ENCODE measurements around the gene AGXT. TPM values are rescaled to one million over a fixed set of nuclear protein-coding genes. Genes with fewer than 3 reads are reported as not detected.

The AGXT gene
- total RNA-seq, 2 donors from 2014 or later, result not detected

DNA sequence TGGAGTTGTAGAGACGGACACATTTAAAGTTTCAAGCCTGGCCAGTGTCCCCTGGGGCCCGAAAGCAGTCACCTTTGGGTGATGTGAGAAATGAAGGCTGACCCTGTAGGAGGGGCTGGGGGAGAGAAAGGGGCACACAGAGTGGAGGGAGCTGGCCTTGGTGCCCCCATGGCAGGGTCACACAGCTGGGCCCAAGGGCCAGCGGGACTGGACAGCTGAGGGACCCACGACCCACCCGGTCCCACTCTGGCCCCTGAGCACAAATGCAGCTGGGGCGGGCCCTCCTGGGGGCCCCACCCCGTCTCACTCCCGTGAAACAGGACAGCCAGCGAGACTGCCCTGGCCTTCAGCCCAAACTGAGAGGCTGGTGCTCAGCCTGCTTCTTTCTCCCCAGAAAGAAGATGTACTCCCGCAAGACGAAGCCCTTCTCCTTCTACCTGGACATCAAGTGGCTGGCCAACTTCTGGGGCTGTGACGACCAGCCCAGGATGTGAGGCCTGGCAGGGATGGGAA lies 6.1 kb downstream of the AGXT start:
- H3K9me3 Mint-ChIP-seq, result no peaks in the 10 kb centered on the region
- DNase-seq (ENCODE audit: low spot score in 2 of 2), result peak in 1 of 2 donors; percentile 34
- H3K36me3 Mint-ChIP-seq, result no peaks in the 10 kb centered on the region
- ATAC-seq, result no peak
- no peak overlapping the region for H3K27ac Mint-ChIP-seq

DNA sequence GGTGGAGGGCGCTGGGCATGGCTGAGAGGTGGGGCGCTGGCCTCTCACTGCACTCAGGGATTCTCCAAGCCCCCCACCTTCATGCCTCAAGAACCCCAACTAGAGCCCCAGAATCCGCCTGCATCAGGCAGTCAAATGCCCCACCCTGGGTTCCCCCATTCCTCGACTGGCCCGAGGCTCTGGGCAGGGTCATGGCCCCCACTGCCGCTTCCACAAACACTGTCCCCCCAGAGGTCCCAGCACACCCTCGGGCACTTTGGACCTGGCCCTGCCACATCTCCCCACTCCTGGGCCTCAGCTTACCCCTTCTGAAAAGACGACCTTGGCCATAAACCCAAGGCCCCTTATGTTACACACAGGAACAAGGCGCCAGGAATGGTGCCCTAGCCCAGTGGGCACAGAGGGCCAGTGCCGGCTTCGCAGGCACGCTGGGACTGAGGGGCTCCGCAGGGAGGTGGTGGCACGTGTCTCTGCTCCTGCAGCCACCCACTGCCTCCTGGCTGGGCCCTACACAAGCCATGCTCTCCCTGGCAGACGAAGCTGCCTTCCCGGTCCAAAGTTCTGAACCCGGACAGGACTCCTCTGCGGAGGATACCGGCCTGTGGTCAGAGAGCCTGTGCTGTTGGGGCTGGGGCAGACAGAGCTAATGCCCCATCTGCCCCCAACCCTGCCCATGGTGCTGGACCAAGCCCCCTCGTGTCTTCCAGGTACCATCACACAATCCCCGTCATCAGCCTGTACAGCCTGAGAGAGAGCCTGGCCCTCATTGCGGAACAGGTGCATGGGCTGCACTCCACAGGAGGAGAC lies 6.8 kb downstream of the AGXT start:
- Mint-ChIP-seq H3K36me3 (no peaks in the 10 kb centered on the region), H3K27ac (no peak overlapping the region), H3K9me3 (no peaks in the 10 kb centered on the region)
- peak in 1 of 2 donors; percentile 53 for DNase-seq (ENCODE audit: low spot score in 2 of 2)
- ATAC-seq, result no peak

DNA sequence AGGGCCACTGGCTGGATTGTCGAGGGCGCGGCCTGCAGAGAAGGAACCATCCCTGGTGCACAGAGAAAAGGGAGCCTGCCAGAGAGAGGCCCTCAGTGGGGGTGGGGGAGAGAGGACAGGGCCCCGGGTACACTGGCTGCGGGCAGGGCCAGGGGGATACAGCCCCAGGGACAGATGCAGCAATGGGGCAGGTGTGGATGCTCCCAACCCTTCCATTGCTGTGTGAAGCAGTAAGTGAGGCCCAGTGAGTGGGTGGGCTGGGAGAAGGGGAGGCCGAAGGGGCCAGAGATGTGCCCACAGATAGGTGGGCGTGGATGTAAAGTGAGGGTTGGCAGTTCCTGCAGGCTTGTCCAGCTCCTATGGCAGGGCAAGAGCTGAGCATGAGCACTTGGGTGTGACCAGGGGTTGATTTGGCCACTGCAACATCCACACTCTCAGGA lies 7.4 kb downstream of the AGXT start:
- DNase-seq (ENCODE audit: low spot score in 2 of 2) (no peak), ATAC-seq (no peak)
- Mint-ChIP-seq H3K27ac (no peak overlapping the region), H3K9me3 (no peaks in the 10 kb centered on the region), H3K36me3 (no peaks in the 10 kb centered on the region)

DNA sequence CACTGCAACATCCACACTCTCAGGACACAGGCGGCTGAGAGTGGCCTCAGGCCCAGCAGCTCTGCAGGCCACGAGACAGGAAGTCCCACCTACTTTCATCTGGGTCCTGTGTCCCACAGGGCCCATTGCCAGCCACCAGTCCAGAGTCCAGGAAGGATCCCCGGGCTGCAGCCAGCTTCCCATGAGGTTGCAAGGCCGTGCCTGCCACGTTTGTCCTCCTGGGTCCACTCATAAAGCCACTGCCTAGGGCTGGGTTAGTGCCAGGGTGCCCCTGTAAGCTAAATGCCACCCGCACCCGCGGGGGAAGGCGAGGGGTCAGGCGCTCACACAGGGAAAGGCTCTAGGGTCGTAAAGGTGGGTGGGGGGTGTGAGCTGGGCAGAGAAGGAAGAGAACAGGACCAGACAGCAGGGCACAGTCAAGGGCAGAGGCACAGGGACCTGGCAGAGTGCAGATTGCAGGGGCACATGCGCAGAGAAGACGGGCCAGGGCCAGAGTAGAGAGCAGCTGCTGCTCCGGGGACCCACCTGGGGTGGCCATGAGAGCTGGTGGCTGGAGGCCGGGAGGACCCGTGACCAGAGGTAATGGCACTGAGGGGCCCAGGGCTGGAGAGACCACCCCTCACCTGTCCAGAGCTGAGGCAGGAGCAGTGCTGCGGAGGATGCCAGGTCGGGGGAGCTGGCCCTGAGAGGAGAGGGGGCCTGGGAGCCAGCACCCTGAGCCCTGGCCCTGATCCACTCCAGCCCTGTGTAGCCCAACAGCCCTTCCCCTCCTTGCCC lies 8.0 kb downstream of the AGXT start:
- ATAC-seq (no peak), DNase-seq (ENCODE audit: low spot score in 2 of 2) (no peak)
- Mint-ChIP-seq H3K9me3 (no peaks in the 10 kb centered on the region), H3K36me3 (no peaks in the 10 kb centered on the region), H3K27ac (no peak overlapping the region)

DNA sequence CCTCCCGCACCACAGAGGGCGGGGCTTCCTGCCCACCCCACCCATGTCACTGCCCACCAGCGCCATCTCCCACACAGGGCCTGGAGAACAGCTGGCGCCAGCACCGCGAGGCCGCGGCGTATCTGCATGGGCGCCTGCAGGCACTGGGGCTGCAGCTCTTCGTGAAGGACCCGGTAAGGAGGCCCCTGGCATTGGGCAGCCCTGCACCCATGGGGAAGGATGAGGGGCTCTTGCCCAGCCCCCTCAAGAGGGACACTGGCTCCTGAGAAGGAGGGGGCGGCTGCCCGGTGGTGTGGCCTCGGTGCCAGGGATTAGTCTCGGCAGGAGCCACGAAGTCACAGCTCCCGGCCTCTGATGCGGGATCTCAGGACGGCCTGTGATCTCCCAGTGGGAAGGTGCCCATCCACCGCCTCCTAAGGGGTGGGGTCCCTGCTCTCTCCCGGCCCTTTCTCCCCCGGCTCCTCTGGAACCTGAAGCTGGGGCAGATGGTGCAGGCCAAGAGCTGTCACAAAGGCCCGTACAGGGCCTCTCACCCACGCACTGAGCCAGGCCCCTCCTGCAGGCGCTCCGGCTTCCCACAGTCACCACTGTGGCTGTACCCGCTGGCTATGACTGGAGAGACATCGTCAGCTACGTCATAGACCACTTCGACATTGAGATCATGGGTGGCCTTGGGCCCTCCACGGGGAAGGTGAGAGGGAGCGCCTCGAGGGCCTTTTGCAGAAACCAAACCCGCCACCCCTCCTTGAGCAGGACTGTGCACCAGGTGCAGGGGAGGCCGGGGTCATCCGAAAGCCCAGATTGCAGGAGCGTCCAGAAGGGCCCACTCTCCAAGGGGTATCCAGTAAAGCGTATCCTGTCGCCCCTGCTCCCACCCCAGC lies 9.1 kb downstream of the AGXT start:
- no peak for DNase-seq (ENCODE audit: low spot score in 2 of 2)
- no peak overlapping the region for H3K27ac Mint-ChIP-seq
- no peak for ATAC-seq
- H3K36me3 Mint-ChIP-seq, result no peaks in the 10 kb centered on the region
- no peaks in the 10 kb centered on the region for H3K9me3 Mint-ChIP-seq

DNA sequence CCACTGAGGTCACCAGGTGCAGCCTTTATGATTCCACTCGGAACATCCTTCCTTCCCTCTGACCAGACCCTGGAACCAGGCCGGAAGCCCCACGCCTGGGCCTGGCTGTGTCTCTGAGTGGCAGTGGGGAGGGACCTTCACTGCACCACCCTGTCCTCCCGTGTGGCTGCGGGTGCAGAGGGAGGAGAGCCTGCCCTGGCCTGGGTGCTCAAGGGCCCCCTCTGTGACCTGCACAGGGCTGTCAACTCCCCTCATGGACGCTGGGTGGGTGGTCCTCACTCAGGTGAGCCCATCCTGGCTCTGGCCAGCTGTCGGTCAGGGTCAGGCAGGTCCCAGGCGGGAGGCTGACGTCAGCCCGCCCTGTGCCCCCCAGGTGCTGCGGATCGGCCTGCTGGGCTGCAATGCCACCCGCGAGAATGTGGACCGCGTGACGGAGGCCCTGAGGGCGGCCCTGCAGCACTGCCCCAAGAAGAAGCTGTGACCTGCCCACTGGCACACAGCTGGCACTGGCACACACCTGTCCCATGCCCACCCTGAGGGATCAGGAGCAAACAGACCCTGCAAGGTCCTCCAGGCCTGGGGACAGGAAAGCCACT lies 9.8 kb downstream of the AGXT start:
- ATAC-seq (no peak), DNase-seq (ENCODE audit: low spot score in 2 of 2) (no peak)
- H3K9me3 Mint-ChIP-seq, result no peaks in the 10 kb centered on the region
- no peaks in the 10 kb centered on the region for H3K36me3 Mint-ChIP-seq
- H3K27ac Mint-ChIP-seq, result no peak overlapping the region

DNA sequence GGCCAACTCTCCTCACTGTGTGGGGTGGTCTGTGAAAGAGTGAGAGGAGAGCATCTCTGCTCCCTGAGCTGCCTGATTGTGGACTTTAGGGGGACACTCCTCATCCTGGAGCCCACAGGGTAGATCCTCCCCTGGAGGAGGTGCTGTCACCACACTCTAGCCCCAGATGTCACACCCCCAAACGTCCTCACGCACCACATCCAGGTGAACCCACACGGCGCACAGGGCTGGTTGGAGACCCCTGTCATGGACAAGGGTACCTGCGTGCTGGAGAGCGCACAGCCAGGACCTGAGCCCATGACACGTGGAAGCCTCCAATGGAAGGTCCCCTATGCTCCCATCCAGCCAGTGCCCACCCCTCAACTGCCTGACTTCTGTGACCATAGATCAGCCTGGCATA lies 10.5 kb downstream of the AGXT start:
- DNase-seq (ENCODE audit: low spot score in 2 of 2) (no peak), ATAC-seq (no peak)
- H3K36me3 Mint-ChIP-seq, result no peaks in the 10 kb centered on the region
- H3K9me3 Mint-ChIP-seq, result no peaks in the 10 kb centered on the region
- no peak overlapping the region for H3K27ac Mint-ChIP-seq

DNA sequence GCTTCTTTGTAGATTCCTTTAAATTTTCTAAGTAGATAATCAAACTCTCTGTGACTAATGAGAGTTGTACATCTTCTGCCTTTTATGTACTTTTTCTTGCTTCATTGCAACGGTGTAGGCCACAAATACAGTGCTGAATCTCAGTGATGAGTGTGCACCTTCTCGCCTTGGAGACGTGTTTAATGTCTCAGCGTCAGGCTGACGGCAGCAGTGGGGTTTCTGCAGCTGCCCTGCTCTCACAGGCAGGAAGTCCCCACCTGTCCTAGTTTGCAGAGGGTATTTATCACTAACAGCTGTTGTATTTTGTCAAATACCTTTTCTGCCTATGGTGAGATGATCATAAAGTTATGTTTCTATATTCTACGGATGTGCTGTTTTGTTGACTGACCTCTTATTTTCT lies 13.3 kb downstream of the AGXT start:
- ATAC-seq, result no peak
- Mint-ChIP-seq H3K27ac (no peak overlapping the region), H3K9me3 (no peaks in the 10 kb centered on the region), H3K36me3 (no peaks in the 10 kb centered on the region)
- no peak for DNase-seq (ENCODE audit: low spot score in 2 of 2)

DNA sequence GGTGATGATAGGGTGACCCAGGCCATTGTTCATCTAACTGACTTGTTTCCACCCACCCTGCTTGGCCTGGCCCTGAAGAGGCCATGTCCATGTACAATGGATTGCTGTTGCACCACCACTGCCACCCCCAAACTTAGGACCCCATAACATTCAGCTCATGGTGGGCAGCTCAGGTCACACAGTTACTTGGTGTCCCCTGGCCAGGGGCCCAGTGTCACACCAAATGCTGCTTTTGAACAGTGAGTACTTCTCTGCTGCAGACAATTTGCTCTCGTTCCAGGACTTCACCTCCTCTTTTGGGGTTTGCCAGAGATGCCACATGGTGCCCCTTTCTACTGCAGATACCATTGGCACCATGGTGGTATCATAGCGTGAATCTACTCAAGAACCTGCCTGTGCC lies 15.6 kb downstream of the AGXT start:
- no peak overlapping the region for H3K27ac Mint-ChIP-seq
- no peaks in the 10 kb centered on the region for H3K9me3 Mint-ChIP-seq
- ATAC-seq (no peak), DNase-seq (ENCODE audit: low spot score in 2 of 2) (no peak)
- no peaks in the 10 kb centered on the region for H3K36me3 Mint-ChIP-seq

DNA sequence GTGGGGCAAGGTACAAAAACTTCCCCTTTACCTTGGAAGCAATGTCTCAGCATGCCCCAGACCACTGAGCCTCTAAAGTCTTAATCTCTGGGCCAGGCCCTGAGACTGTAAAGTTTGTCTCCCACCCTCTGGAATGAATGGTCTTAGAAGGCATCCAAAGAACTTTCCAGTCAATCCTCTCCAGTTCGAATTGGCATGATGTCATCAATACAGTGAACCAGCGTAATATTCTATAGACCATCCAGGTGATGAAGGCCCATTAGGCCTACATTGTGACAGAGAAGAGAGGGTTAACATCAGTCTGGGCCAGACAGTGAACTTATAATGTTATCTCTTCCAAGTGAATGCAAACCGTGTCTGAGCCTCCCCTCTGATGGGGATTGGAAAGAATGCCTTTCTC lies 16.1 kb downstream of the AGXT start:
- ATAC-seq, result no peak
- Mint-ChIP-seq H3K9me3 (no peaks in the 10 kb centered on the region), H3K27ac (no peak overlapping the region), H3K36me3 (no peaks in the 10 kb centered on the region)
- DNase-seq (ENCODE audit: low spot score in 2 of 2), result no peak

DNA sequence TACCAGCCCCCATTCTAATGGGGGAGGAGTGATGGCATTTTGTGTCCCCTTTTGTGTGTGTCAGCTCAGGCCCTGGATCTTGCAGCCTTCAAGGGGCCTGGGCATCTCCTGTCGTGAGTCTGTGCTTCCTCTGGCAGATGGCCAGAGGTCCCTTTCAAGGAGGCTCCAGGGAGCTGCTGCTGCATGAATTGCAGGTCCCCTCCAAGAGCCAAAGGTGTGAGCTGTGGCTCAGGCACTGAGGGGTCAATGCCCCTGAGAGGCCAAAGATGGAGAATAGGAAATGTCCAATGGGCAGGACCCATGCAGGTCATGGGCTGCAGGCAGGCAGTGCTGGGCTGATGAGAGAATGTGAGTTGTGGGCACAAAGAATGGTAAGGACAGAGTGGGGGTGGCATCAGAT lies 16.9 kb downstream of the AGXT start:
- no peak for ATAC-seq
- H3K27ac Mint-ChIP-seq, result no peak overlapping the region
- no peaks in the 10 kb centered on the region for H3K9me3 Mint-ChIP-seq

DNA sequence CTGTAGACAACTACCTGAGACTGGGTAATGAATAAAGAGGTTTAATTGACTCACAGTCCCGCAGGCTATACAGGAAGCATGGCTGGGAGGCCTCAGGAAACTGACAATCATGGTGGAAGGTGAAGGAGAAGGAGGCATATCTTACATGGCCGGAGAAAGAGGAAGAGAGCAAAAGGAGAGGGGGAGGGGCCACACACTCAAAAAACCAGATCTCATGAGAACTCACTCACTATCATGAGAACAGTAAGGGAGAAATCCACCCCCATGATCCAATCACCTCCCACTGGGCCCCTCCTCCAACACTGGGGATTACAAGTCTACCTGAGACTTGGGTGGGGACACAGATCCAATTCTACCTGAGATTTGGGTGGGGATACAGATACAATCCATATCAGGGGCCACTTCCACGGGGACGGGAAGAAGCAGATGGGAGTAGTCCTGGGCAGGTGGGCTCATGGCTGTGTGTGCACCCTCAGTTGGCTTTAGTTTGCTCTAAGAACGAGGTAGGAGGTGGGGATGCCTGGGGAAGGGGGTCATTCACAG lies 17.5 kb downstream of the AGXT start:
- H3K9me3 Mint-ChIP-seq, result no peaks in the 10 kb centered on the region
- no peak overlapping the region for H3K27ac Mint-ChIP-seq
- H3K36me3 Mint-ChIP-seq, result no peaks in the 10 kb centered on the region
- ATAC-seq (no peak), DNase-seq (ENCODE audit: low spot score in 2 of 2) (no peak)

More for the DNA sequence above, 16.9 kb downstream of the AGXT start:
- H3K36me3 Mint-ChIP-seq, result no peaks in the 10 kb centered on the region
- no peak for DNase-seq (ENCODE audit: low spot score in 2 of 2)

DNA sequence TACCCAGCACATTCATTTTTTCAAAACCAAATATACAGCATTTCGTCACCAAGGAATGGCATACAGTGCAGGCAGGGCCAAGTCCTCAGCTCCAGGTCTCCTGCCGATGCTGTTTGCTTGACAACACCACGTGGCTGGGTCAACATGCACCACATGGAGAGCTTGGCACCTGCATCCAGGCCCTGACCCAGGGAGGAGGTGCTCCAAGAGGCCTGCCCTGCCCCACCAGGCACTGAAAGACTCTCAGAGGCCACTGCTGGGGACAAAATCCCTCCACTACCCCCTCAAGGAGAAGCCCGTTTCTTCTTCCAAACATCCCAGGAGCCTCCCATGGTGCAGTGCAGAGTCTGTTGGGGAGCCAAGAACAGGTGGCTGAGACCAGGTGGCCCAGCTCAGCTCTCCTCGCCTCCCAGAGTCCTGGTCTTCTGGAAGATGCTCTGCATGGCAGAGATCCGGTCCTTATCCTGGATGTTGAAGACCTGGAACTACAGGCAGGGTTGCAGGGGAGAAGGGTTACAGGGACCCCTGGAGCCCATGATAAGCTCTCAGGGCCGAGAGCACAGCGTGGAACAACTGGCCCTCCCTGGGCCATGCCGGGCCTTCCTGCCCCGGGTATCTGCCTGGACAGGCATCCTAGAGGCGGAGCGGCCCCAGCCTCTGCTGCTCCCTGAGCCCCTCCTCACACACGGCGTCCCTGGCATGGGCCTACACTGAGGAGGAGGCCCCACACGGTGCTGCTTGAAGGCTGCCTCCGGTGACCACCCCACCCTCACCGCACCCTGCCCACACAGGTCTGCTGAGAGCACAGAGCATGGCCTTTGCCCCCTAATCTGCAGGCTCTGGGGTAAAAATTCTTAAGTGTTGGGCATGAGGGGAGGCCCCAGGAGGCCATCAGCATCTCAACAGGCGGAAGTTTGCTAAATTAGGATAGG lies 18.3 kb downstream of the AGXT start:
- no peak for DNase-seq (ENCODE audit: low spot score in 2 of 2)
- no peaks in the 10 kb centered on the region for H3K9me3 Mint-ChIP-seq
- ATAC-seq, result no peak
- H3K27ac Mint-ChIP-seq, result no peak overlapping the region
- no peaks in the 10 kb centered on the region for H3K36me3 Mint-ChIP-seq

DNA sequence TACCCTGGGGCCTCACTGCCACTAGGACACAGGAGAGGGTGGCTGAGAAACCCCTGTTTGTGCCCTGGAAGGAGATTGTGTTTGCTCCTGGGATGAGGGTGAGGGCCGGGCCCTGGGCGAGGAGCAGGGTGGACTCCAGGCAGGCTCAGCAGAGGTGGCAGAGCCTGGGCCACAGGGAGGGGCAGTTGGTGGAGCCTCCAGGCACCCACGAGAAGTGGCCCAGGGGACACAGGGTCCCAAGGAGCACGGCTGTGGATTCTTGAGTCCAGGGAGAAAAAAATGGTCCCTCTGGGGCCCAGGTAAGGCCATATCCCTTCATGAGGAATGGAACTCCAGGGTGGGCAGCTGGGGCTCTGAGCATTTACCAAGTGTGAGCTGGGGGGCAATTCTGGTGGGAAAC lies 19.0 kb downstream of the AGXT start:
- no peaks in the 10 kb centered on the region for H3K36me3 Mint-ChIP-seq
- no peaks in the 10 kb centered on the region for H3K9me3 Mint-ChIP-seq
- DNase-seq (ENCODE audit: low spot score in 2 of 2) (no peak), ATAC-seq (no peak)
- H3K27ac Mint-ChIP-seq, result no peak overlapping the region

DNA sequence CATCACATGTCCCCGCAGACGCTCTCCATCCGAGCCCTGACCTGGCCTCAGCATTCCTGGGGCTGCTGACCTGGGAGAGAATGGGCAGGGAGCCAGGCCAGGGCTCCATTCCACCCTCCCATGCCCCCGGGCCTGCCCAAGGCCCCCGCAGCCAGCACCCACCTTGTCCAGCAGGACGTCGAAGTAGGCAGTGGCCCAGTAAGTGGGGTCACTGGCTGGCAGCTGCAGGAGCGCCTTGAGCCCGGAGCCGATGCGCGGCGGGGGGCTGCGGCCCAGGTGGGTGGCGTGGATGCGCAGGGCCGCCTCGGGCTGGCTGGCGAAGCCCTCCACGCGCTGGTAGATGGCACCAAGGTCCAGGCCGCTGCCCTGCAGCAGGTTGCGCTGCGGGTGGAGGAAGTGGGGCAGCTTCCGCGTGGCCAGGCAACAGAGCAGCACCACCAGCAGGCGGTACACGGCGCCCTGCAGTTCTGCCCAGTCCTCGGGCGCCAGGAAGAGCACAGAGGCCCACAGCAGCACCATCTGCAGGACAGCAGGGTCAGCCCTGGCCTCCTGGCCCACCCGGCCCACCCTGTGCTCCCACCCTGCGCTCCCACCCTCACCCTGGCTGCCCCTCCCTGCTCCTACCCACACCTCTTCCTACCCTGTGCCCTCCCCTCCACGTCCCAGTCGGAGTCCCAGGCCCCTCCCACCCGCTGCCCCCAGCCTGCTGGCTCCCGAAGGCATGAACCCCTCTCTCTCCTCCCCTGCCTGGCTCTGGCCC lies 19.7 kb downstream of the AGXT start:
- Mint-ChIP-seq H3K27ac (no peak overlapping the region), H3K36me3 (no peaks in the 10 kb centered on the region), H3K9me3 (no peaks in the 10 kb centered on the region)
- DNase-seq (ENCODE audit: low spot score in 2 of 2), result no peak
- ATAC-seq, result no peak
